Smooth muscle cell (in vitro differentiated cells): ENCODE measurements around the gene KAT2A. TPM values are rescaled to one million over a fixed set of nuclear protein-coding genes. Genes with fewer than 3 reads are reported as not detected.
"Not testable (repeated sequence)": the region's sequence is repeated elsewhere in the genome, so short reads cannot be mapped to it uniquely, and the experiment has no call there.

ENCODE experiments used
- DNase-seq: peaks from one replicate; lab custom pipeline; 2025; ENCODE audit not compliant: unreplicated experiment; lab: John Stamatoyannopoulos, UW
- H2AFZ ChIP-seq: fragments of 200-600 bp; sonication (generic); 2 replicates; pipeline ENCODE4 v1.6.0; 2016; ENCODE audit warnings: antibody characterized with exemption, low read depth, mild to moderate bottlenecking
- H3F3A ChIP-seq: fragments of 200-600 bp; sonication (generic); 2 replicates; pipeline ENCODE4 v1.6.0; 2017; ENCODE audit warnings: antibody characterized with exemption, low read depth
- H3K27ac ChIP-seq: fragments of 200-600 bp; sonication (generic); 2 replicates; pipeline ENCODE4 v1.5.1; 2016; ENCODE audit warnings: low read depth, mild to moderate bottlenecking
- H3K27me3 ChIP-seq: fragments of 200-600 bp; sonication (generic); 2 replicates; pipeline ENCODE4 v1.6.1; 2016; ENCODE audit warnings: low read depth, mild to moderate bottlenecking
- H3K36me3 ChIP-seq: fragments of 200-600 bp; sonication (generic); 2 replicates; pipeline ENCODE4 v1.5.1; 2016; ENCODE audit warnings: low read depth
- H3K4me1 ChIP-seq: fragments of 200-600 bp; sonication (generic); 2 replicates; pipeline ENCODE4 v1.5.1; 2016; ENCODE audit warnings: low read depth
- H3K4me2 ChIP-seq: fragments of 200-600 bp; sonication (generic); 2 replicates; pipeline ENCODE4 v1.6.0; 2016; ENCODE audit warnings: mild to moderate bottlenecking
- H3K4me3 ChIP-seq: fragments of 200-600 bp; sonication (generic); 2 replicates; pipeline ENCODE4 v1.5.1; 2016; ENCODE audit warnings: mild to moderate bottlenecking
- H3K79me2 ChIP-seq: fragments of 200-600 bp; sonication (generic); 2 replicates; pipeline ENCODE4 v1.6.0; 2016; ENCODE audit warnings: low read depth, mild to moderate bottlenecking
- H3K9ac ChIP-seq: fragments of 200-600 bp; sonication (generic); 2 replicates; pipeline ENCODE4 v1.6.0; 2016; ENCODE audit warnings: low read depth
- H3K9me3 ChIP-seq: fragments of 200-600 bp; sonication (generic); replicated peaks from 2 replicates; pipeline ENCODE4 v1.5.1; 2016; ENCODE audit warnings: low read depth
- H4K20me1 ChIP-seq: fragments of 200-600 bp; sonication (generic); 2 replicates; pipeline ENCODE4 v1.6.0; 2016; ENCODE audit warnings: low read depth
- CTCF ChIP-seq: fragments of 200-600 bp; sonication (generic); IDR thresholded peaks from 2 replicates; pipeline ENCODE4 v1.5.1; 2017; ENCODE audit warnings: borderline replicate concordance, mild to moderate bottlenecking, antibody characterized with exemption; ENCODE audit not compliant: insufficient read depth, poor library complexity, severe bottlenecking
- WGBS: methylation state at CpG from one replicate; pipeline ENCODE4 v1.1.7; 2016; ENCODE audit warnings: low lambda C conversion rate; 5-methylcytosine and 5-hydroxymethylcytosine counted together
- polyA plus RNA-seq: library from polyadenylated mRNA; unstranded; fragments of >200 nt; fragmentation: Nextera tagmentation; extraction: Ambion mirVana; gene quantifications from 2 replicates; pipeline ENCODE4 v1.2.1, GENCODE V29; 2016
- total RNA-seq: library from RNA; depleted of rRNA; stranded (reverse); fragments of >200 nt; gene quantifications from 2 replicates; pipeline ENCODE4 v1.2.3, GENCODE V29; 2014

Gene KAT2A
- total and polyA plus RNA-seq, 2 experiments from 2014 or later, result 17.1 to 25.3 TPM

- Histone ChIP-seq H3K4me2 (no peak overlapping the region), H3K9ac (no peak overlapping the region), H2AFZ (no peak overlapping the region), H3K27ac (peak overlapping the region; percentile 77), H3K36me3 (no peaks in the 10 kb centered on the region), H3F3A (peaks cover 13% of the 10 kb centered on the region), H3K79me2 (peaks cover 84% of the 10 kb centered on the region), H3K27me3 (no peaks in the 10 kb centered on the region), H3K9me3 (no peaks in the 10 kb centered on the region), H3K4me1 (no peaks in the 10 kb centered on the region), H3K4me3 (no peak overlapping the region), H4K20me1 (peaks cover 97% of the 10 kb centered on the region)
- WGBS, result 97% methylated on average over 8 of the region's 8 CpGs
- no peak for TF ChIP-seq CTCF
- no peak for DNase-seq
These were observed 20.2 kb upstream of the KAT2A start for GRCh38 chr17:42141382-42141781.

DNA sequence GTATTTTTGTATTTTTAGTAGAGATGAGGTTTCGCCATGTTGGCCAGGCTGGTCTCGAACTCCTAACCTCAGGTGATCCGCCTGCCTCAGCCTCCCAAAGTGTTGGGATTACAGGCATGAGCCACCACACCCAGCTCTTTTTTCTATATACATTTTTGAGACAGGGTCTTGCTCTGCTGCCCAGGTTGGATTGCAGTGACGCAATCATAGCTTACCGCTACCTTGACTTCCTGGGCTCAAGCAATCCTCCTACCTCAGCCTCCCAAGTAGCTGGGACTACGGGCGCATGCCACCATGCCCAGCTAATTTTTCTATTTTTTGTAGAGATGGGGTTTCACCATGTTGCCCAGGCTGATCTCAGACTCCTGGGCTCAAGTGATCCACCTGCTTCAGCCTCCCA, 19.5 kb upstream of the KAT2A start:
- not testable (repeated sequence) for H3K4me2 ChIP-seq, H3K4me1 ChIP-seq, H3K27ac ChIP-seq, H3K4me3 ChIP-seq, DNase-seq, H3K9me3 ChIP-seq, H3K27me3 ChIP-seq, H2AFZ ChIP-seq, H3K9ac ChIP-seq, H3K36me3 ChIP-seq
- 97% methylated on average over 6 of the region's 7 CpGs for WGBS
- H3K79me2 ChIP-seq, result peaks cover 78% of the 10 kb centered on the region
- peaks cover 13% of the 10 kb centered on the region for H3F3A ChIP-seq
- H4K20me1 ChIP-seq, result peaks cover 97% of the 10 kb centered on the region

DNA sequence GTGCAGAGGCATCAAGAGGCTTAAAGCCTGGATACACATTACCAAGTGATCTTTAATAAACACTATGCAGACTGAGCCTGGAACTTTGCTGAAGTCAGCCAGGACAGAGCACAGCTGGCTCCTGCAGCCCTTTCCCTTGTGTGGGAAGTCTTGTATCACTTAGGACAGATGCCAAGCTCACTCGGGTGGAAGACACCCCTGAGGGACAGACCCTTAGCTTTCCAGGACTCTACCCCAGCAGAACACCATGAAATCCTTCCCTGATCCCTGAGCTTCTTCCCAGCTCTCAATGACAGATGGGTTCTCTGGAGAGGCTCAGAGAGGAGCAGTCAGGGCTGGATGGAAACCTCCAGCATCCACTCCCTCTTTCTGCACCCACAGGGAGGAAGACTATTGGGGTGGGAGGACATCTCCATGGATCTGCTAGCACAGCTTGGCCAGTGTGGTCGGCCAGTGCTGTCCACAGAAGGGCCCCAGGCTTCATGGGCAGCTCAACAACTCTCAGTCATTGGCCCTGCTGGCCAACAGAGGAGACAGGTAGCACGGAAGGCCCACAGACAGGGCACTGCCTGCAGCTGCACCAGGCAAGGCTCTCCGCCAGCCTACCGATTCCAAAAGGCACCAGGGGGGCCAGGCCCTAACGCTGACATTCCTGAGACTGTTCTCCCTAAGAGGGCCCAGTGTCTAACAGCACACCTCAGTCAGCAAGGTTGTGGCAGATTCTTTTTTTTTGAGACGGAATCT, 17.8 kb upstream of the KAT2A start:
- DNase-seq, result no peak
- Histone ChIP-seq H2AFZ (no peak overlapping the region), H3K27me3 (no peaks in the 10 kb centered on the region), H3F3A (peaks cover 13% of the 10 kb centered on the region), H3K4me3 (no peak overlapping the region), H4K20me1 (peaks cover 98% of the 10 kb centered on the region), H3K9ac (no peak overlapping the region), H3K79me2 (peaks cover 81% of the 10 kb centered on the region), H3K4me1 (no peaks in the 10 kb centered on the region), H3K4me2 (no peak overlapping the region), H3K9me3 (no peaks in the 10 kb centered on the region), H3K27ac (no peak overlapping the region), H3K36me3 (no peaks in the 10 kb centered on the region)
- TF ChIP-seq CTCF, result no peak
- WGBS, result 88% methylated on average over 7 of the region's 7 CpGs

- H3K27ac ChIP-seq, result no peak overlapping the region
- peaks cover 13% of the 10 kb centered on the region for H3F3A ChIP-seq
- no peak overlapping the region for H3K4me3 ChIP-seq
- no peak overlapping the region for H3K9ac ChIP-seq
- no peaks in the 10 kb centered on the region for H3K27me3 ChIP-seq
- H4K20me1 ChIP-seq, result peaks cover 97% of the 10 kb centered on the region
- H3K4me2 ChIP-seq, result no peak overlapping the region
- no peaks in the 10 kb centered on the region for H3K36me3 ChIP-seq
- no peak for TF ChIP-seq CTCF
- no peak overlapping the region for H2AFZ ChIP-seq
- no peak for DNase-seq
- H3K4me1 ChIP-seq, result peaks cover 8% of the 10 kb centered on the region
- H3K9me3 ChIP-seq, result no peaks in the 10 kb centered on the region
- H3K79me2 ChIP-seq, result peaks cover 72% of the 10 kb centered on the region
- WGBS, result 95% methylated on average over 3 of the region's 3 CpGs
These were observed 15.5 kb upstream of the KAT2A start for GRCh38 chr17:42136654-42137051.
